Pancreas (tissue), 10 donors: ENCODE data around the gene DDX6. TPM values are rescaled to one million over a fixed set of nuclear protein-coding genes. Genes with fewer than 3 reads are reported as not detected.
A peak's percentile ranks its signal among the peaks of the same experiment; 100 is the strongest.
"Not testable (repeated sequence)": the region's sequence is repeated elsewhere in the genome, so short reads cannot be mapped to it uniquely, and the experiment has no call there.

Source experiments
- ATAC-seq, 4 donors: fragments of 200-7000 bp; cut with Tn5 transposase; one replicate each; pipeline versions ENCODE4 v1.8.0 to v1.9.1; 2020; ENCODE audit warnings: mild to moderate bottlenecking in 4 of 4, moderate library complexity in 4 of 4
- DNase-seq, 6 donors: peaks; one replicate each; pipeline ENCODE4 v3.0.0-alpha.2; 2020
- FAIRE-seq: peaks from 2 replicates; lab custom pipeline; 2012; peaks lifted over from hg19 to GRCh38; lab: Jason Lieb, UNC
- H3K27ac ChIP-seq, 4 donors: fragments of 200-600 bp; sonication (generic); 1 replicate in 3 of 4; 2 replicates in 1 of 4; pipeline versions ENCODE4 v1.5.0 to v1.8.0; 2020
- H3K27me3 ChIP-seq, 4 donors: fragments of 200-600 bp; one replicate each; pipeline ENCODE4 v1.8.0; 2021
- H3K36me3 ChIP-seq, 3 donors: fragments of 200-600 bp; sonication (generic) in 1 of 3; one replicate each; pipeline versions ENCODE4 v1.5.0 to v1.8.0; 2020 to 2021
- H3K4me1 ChIP-seq, 3 donors: fragments of 200-600 bp; one replicate each; pipeline ENCODE4 v1.8.0; 2021
- H3K4me3 ChIP-seq, 4 donors: fragments of 200-600 bp; sonication (generic) in 2 of 4; one replicate each; pipeline versions ENCODE4 v1.5.0 to v1.8.0; 2020 to 2021
- H3K9me3 ChIP-seq, 4 donors: fragments of 200-600 bp; one replicate each; pipeline ENCODE4 v1.8.0; 2021
- WGBS, 2 donors: extraction: QIAGEN DNeasy Blood & Tissue Kit; methylation state at CpG; one replicate each; pipeline ENCODE4 v1.1.7; 2013; 5-methylcytosine and 5-hydroxymethylcytosine counted together
- intact Hi-C, 3 donors: fragments of 100-400 bp; cut with DNase I; formaldehyde crosslinking; loops; one replicate each; pipeline versions ENCODE4 v1.11.1 to v1.14.2; 2022
- polyA plus RNA-seq, 2 donors: library from polyadenylated mRNA; stranded (reverse); fragments of 200-250 nt; gene quantifications; one replicate each; pipeline ENCODE4 v1.2.3, GENCODE V29; 2013
- total RNA-seq, 6 donors: library from RNA; stranded (reverse); fragmentation: NEBNext Ultra II Directional in 4 of 6; extraction: Animal tissue kit (Norgen Biotek cat#: 25700) in 4 of 6; gene quantifications; one replicate each; pipeline versions ENCODE4 v1.2.1 to v1.2.4, GENCODE V29; 2021 to 2023
- TF ChIP-seq, protein P1 (sequence below), 4 donors: fragments of 200-600 bp; sonication (generic) in 3 of 4; IDR thresholded peaks; one replicate each; pipeline versions ENCODE4 v1.5.0 to v1.8.0; 2021; ENCODE audit warnings: antibody characterized with exemption in 4 of 4
- donor health status: healthy with polysubstance abuse.
- donor health status: DM: no; HTN: no; CAD: no; lungs with moderate emphysema.
- donor health status: DM: no; HTN: no; CAD: no.
- donor health status: control.
- donor health status: control.
- donor health status: Bipolar disorder and iron deficiency.
- donor health status: DM: yes; HTN: yes; CAD: no.
- donor health status: DM: no; HTN: no; CAD: no.
- donor health status: DM: no; HTN: no; CAD: no.
- donor health status: DM: yes; HTN: yes; CAD: no.

Gene DDX6
- total and polyA plus RNA-seq, 8 donors, result 16.1 to 74.2 (median 48.4) TPM

DNA sequence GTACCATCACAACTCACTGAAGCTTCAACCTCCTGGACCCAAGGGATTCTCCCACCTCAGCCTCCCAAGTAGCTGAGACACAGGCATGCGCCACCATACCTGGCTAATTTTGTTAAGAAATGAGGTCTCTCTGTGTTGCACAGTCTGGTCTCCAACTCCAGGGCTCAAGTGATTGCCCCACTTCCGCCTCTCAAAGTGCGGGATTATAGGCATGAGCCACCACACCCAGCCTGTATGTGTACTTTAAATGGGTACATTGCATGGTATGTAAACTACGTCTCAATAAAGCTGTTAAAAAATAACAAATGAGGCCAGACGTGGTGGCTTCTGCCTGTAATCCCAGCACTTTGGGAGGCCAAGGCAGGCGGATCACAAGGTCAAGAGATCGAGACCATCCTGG is 36.2 kb upstream of the DDX6 start:
- FAIRE-seq (no peak), DNase-seq (no peak), ATAC-seq (no peak)
- Histone ChIP-seq H3K4me3 (no peak overlapping the region), H3K27ac (no peak overlapping the region), H3K27me3 (no peaks in the 10 kb centered on the region), H3K9me3 (no peaks in the 10 kb centered on the region), H3K36me3 (no peaks in the 10 kb centered on the region), H3K4me1 (no peaks in the 10 kb centered on the region)
- intact Hi-C loops, result no loop called here
- TF ChIP-seq, protein P1, sequence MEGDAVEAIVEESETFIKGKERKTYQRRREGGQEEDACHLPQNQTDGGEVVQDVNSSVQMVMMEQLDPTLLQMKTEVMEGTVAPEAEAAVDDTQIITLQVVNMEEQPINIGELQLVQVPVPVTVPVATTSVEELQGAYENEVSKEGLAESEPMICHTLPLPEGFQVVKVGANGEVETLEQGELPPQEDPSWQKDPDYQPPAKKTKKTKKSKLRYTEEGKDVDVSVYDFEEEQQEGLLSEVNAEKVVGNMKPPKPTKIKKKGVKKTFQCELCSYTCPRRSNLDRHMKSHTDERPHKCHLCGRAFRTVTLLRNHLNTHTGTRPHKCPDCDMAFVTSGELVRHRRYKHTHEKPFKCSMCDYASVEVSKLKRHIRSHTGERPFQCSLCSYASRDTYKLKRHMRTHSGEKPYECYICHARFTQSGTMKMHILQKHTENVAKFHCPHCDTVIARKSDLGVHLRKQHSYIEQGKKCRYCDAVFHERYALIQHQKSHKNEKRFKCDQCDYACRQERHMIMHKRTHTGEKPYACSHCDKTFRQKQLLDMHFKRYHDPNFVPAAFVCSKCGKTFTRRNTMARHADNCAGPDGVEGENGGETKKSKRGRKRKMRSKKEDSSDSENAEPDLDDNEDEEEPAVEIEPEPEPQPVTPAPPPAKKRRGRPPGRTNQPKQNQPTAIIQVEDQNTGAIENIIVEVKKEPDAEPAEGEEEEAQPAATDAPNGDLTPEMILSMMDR (IDR thresholded peaks at IDR 0.05), result no peak
- 89 to 91% methylated on average over 7 of the region's 7 CpGs for WGBS, 2 donors

DNA sequence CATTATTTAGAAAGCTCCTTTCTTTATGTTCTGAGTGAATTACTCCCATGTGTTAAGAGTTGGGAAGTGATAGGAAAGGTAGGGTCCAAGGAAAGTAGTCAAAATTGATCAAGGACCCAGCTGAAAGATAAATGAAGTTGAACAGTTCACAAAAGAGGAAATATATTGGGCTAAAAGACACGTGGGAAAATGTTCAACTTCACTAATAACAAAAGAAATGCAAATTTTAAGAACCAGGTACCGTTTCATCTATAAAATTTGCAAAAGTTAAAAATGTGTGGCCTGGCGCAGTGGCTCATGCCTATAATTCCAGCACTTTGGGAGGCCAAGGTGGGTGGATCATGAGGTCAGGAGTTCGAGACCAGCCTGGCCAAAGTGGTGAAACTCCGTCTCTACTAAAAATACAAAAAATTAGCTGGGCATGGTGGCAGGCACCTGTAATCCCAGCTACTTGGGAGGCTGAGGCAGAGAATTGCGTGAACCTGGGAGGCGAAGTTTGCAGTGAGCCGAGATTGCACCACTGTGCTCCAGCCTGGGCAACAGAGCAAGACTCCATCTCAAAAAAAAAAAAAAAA is 32.1 kb upstream of the DDX6 start:
- ATAC-seq, H3K9me3 ChIP-seq, FAIRE-seq, H3K4me3 ChIP-seq, H3K36me3 ChIP-seq, H3K27ac ChIP-seq, intact Hi-C loops, H3K27me3 ChIP-seq, DNase-seq: not testable (repeated sequence)
- peaks cover 0 to 13% (median 0%) of the 10 kb centered on the region in 3 donors for H3K4me1 ChIP-seq
- WGBS, 2 donors, result 87 to 91% methylated on average over 8 of the region's 8 CpGs

DNA sequence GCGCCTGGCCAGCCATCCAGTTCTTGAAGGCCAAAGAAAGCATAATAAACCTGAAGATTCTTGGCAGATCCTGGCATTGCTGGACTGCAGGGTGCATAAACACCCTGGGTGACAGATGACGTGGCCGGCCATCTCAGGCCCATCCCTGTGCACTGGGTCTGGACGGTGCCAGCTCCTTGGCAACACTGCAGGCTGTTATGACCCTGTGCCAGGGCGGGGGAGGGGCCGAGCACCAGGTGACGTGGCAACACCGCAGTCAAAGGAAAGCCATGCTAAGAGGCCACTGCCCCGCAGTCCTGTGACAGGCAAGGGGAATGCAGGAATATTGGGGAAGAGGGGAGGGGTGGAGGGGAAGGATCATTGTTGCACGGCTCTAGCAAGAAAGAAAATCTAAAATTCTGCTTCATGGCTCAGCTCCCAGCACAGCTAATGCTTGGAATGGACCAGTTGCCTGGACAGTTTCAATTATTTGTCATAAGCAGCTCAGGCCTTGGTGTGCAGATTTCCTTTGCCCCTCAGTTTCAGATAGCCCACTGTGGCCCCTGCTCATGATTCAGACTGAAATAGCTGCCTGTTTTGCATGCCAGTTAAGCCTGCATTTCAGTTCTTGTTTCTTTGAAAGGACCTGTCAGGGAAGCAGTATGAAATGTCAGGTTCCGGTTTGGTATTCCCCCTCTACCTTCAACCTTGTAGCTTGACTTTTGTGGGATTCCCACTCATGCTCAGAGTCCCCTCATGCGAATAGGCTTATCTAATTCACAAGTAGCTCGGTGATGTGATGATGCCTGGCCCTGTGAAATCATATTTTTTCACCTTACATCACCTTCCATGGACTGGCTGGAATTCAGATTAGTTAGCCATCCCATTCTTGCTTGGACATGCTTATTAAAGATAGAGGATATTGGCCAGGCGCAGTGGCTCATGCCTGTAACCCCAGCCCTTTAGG is 29.7 kb upstream of the DDX6 start:
- ATAC-seq, result peak; percentile 97 to 99 (median 98)
- H3K27ac ChIP-seq, result peak overlapping the region; percentile 29 to 61 (median 44)
- TF ChIP-seq, protein P1 (IDR thresholded peaks at IDR 0.05), result no peak
- FAIRE-seq, result no peak
- no peaks in the 10 kb centered on the region for H3K36me3 ChIP-seq
- H3K9me3 ChIP-seq, result no peaks in the 10 kb centered on the region
- 35 to 37% methylated on average over 14 of the region's 14 CpGs for WGBS, 2 donors
- peak; percentile 77 to 96 (median 90) for DNase-seq
- intact Hi-C loops, result no loop called here
- H3K4me1 ChIP-seq, result peaks cover 0 to 13% (median 0%) of the 10 kb centered on the region in 3 donors
- no peak overlapping the region for H3K4me3 ChIP-seq
- no peaks in the 10 kb centered on the region for H3K27me3 ChIP-seq

DNA sequence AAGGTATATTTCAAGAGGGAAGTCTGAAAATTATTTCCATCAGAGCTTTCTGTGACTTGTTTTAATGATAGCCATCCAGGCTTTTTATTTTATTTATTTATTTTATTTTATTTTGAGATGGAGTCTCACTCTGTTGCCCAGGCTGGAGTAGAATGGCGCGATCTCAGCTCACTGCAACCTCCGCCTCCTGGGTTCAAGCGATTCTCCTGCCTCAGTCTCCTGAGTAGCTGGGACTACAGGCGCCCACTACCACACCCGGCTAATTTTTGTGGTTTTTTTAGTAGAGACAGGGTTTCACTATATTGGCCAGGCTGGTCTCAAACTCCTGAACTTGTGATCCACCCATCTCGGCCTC is 29.0 kb upstream of the DDX6 start:
- 91 to 92% methylated on average over 7 of the region's 7 CpGs for WGBS, 2 donors
- peak overlapping the region in 2 of 4 donors; percentile 29 to 61 for H3K27ac ChIP-seq
- FAIRE-seq, ATAC-seq, intact Hi-C loops, H3K9me3 ChIP-seq, H3K36me3 ChIP-seq, H3K27me3 ChIP-seq, H3K4me3 ChIP-seq, DNase-seq: not testable (repeated sequence)
- peaks cover 0 to 13% (median 0%) of the 10 kb centered on the region in 3 donors for H3K4me1 ChIP-seq

DNA sequence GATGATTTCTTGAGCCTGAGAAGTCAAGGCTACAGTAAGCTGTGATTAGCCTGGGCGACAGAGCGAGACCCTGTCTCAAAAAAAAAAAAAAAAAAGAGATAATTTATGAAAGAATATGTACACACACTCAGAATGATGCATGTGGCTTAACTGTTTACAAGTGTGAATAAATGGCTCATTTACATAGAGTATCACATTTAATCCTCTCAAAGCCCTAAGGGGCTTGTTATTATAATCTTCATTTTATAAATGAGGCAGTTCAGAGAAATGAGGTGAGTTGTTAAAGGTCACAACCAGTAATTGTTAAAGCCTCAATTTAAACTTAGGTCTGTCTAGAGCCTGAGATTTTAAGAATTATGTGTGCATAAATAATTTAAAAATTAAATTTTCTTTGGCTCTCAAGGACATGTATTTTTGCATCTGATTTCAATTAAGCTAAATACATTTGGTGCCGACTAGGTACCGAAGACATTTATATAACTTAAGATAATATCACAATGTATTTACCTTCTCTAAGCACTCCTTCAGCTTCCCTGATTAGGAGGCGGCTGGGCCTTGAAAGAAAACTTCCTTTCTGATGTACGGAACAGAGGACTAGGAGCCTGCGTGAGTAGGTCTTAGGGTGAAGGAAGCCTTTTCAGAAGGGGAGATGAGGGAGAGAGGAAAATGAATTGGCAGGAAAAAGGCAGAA is 28.5 kb upstream of the DDX6 start:
- Histone ChIP-seq H3K36me3 (no peaks in the 10 kb centered on the region), H3K27ac (no peak overlapping the region), H3K4me1 (peaks cover 0 to 13% (median 0%) of the 10 kb centered on the region in 3 donors), H3K27me3 (no peaks in the 10 kb centered on the region), H3K4me3 (no peak overlapping the region), H3K9me3 (no peaks in the 10 kb centered on the region)
- TF ChIP-seq, protein P1 (IDR thresholded peaks at IDR 0.05), result no peak
- intact Hi-C loops, result no loop called here
- FAIRE-seq, result no peak
- ATAC-seq, result peak in 1 of 4 donors; percentile 39
- WGBS, 2 donors, result 53 to 60% methylated on average over 7 of the region's 7 CpGs
- no peak for DNase-seq
